HG03135 (cell line): Measurements from ENCODE around the gene ADAMTS13.

ENCODE experiments used
- ATAC-seq: cut with Tn5 transposase; IDR thresholded peaks from one replicate; pipeline ENCODE4 v1.9.1; 2021; ENCODE audit warnings: mild to moderate bottlenecking, moderate library complexity; ENCODE audit not compliant: unreplicated experiment

Gene ADAMTS13

GRCh38 chr9:133488686-133489252 lies 66.6 kb downstream of the ADAMTS13 start:
- no peak for ATAC-seq

DNA sequence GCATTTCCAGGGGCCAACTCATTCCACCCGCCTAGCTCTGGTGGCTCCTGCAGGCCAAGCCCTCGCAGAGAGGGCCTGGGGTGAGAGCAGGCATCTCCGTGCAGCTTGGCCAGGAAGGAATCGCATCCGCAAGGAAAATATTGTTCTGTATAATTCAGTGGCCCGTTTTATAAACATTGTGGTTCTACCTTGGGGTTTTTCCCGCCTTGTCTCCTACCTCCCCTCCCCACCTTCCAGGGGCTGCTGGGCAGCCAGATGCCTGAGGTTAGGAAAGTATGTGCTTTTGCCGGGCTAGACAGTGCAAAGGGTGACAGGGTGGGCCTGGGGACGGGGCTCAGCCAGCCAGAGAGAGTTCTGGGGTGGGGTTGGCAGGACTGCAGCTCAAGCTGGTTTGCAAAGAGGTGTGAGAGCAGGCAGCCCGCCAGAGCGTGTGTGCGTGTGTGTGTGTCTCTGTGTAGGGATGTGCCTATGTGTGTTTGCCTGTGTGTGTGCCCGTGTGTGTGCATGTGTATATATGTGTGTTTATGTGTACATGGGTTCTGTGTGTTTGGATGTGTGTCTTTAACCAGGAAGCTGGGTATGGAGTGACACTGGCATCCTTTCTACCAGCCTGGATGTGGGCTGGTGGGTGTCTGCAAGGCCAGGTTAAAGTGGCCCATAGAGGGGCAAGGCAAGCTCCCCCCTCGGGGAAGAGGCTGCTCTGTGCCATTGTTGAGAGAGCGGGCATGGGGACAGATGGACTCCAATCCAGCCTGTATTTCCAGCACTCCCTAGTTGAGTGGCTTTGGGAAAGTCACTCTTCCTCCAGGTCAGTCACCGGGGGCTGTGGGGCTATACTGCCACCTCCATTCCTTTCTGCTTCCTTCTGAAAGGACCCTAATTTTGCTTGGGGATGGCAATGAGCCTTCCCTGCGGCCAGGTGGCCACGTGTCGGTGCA lies 67.4 kb downstream of the ADAMTS13 start:
- ATAC-seq, result no peak

DNA sequence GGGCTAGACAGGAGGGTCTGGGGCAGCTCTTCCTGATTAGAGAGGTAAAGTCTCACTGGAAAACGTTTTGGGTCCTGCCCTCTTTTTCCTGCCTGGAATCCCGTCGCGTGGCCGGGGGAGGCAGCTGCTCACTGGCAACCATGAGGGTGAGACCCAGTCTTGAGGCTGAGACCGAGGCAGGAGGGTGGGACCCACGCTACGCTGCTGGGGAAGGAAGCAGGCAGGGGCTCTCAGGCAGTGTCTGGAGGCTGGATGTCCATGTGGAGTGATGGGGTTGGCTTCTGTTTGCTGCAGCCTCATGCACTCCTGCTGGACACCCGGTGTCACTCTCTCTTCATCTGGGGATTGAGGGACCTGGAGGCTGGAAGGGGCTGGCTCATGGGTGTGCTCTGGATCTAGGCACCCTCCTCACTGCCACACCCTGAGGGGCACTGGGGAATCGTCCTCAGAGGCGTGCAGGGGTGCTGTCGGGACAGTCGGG lies 68.1 kb downstream of the ADAMTS13 start:
- ATAC-seq, result no peak

DNA sequence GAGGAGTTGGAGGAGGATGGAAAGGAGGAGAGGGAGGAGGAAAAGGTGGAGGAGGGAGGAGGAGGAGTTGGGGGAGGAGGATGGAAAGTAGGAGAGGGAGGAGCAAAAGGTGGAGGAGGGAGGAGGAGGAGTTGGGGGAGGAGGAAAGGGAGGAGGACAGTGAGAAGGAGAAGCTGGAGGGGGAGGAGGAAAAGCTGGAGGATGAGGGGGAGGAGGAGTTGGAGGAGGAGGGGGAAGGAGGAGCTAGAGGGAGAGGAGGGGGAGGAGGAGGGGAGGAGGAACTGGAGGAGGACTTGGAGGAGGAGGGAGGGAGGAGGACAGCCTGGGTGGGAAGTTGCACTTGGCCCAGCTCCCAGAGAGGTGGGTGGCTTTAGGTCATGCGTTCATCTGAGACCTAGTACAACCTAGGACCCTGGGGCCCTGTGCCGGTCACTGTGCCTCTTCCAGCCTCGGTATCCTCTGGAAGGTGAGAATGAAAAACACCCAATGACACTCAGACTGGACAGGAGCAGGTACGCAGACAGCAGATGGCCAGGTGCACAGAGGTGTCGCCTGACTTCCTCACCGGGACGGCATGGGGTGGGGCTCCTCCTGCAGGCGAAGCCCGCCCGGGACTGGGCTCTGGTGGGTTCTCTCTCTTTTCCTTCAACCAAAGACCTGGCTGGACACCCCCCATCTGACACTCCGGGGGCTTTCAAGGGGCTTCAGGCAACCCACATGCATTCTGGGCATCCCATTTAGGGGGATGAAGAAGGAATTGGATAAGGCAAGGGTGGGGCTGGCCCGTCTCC lies 68.9 kb downstream of the ADAMTS13 start:
- no peak for ATAC-seq

DNA sequence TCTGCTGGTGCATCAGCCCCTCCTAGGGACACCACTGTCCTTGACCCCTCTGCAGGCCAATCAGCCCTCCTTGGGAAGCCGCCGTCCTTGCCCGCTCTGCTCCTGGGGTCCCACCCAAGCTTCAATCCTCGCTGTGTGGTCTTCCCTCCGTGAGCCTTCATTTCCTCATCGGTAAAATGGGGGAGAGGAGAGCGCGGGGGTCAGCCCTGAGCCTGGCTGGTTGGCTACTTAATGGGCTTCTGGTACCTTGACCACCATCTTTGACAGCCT lies 69.4 kb downstream of the ADAMTS13 start:
- ATAC-seq, result no peak

- ATAC-seq, result no peak
Observed at GRCh38 chr9:133492061-133493021, 70.2 kb downstream of the ADAMTS13 start.

DNA sequence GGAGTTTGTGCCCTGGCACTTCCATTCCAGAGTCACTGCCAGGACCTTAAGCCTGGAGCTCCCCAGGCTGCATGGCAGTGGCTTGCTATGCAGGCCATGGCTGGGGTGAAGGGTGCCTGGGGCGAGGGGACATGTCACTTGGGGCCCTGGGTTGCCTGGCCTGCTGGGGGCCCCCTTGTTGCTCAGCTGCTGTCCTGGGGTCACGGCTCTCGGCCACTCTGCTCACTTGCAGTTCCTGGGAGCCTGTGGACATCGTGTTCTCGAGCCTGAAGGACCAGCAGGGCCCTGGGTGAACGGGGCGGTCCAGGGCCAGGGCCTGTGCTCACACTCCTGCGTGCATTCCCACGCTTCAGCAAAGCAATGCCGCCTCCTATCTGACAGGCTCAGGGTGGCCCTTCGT lies 71.3 kb downstream of the ADAMTS13 start:
- ATAC-seq, result no peak

DNA sequence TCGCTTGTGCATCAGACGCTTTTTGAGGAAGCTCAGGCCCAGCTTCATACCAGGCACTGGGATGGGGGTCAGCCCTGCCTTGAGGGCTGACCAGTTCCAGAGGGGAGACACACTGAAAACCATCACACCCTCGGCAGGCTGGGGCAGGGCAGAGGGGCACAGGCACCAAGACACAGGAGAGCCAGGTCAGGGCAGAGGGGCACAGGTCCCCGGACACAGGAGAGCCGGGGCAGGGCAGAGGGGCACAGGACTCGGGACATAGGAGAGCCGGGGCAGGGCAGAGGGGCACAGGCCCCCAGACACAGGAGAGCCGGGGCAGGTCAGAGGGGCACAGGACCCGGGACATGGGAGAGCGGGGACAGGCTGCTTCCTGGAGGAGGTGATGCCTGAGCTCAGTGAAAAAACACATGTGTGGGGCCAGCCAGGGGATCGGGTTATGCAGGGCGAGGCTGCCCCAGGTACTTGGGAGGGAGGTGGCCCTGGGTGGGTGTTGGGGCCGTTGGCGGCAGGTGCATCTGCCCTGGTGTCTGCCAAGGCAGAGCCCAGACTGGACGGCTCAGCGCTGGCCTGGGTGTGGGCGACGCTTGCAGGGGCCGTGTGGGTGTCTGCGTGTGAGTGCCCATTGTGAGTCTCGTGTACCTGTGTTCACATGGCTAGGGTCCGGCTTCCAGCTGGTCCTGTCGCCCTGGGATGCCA lies 71.8 kb downstream of the ADAMTS13 start:
- no peak for ATAC-seq

DNA sequence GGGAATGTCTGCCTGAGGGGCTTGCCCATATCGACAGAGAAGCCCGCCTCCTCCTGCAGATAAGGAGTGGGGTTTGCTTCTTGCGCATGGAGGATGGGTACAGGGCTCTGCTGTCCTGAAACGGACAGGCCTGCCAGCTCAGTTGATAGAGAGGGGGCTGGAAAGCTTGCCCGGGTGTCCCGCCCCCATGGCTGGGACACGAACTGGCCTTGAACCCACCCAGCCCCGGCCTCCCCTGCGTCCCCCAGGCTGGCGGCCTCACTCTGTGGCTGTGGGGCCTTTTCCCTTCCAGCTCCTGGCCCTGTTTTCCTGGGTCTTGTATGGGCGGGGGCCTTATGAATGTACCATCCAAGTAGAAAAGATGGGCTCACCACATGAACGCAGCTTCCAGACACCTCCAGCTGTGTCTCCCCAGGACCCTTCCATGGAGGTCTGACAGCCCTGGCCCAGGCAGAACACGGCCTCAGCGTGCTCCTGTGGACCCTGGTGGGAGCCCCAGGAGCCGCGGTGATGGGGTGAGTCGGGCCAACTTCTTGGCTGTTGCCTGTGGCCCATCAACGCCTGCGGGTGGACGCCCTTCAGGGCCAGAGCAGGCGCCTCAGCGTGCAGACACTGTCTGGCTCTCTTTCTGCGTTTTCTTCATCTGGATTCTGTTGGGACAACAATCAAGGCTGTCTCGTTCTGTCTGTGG lies 72.6 kb downstream of the ADAMTS13 start:
- no peak for ATAC-seq

GRCh38 chr9:133495327-133496293 lies 73.4 kb downstream of the ADAMTS13 start:
- no peak for ATAC-seq

DNA sequence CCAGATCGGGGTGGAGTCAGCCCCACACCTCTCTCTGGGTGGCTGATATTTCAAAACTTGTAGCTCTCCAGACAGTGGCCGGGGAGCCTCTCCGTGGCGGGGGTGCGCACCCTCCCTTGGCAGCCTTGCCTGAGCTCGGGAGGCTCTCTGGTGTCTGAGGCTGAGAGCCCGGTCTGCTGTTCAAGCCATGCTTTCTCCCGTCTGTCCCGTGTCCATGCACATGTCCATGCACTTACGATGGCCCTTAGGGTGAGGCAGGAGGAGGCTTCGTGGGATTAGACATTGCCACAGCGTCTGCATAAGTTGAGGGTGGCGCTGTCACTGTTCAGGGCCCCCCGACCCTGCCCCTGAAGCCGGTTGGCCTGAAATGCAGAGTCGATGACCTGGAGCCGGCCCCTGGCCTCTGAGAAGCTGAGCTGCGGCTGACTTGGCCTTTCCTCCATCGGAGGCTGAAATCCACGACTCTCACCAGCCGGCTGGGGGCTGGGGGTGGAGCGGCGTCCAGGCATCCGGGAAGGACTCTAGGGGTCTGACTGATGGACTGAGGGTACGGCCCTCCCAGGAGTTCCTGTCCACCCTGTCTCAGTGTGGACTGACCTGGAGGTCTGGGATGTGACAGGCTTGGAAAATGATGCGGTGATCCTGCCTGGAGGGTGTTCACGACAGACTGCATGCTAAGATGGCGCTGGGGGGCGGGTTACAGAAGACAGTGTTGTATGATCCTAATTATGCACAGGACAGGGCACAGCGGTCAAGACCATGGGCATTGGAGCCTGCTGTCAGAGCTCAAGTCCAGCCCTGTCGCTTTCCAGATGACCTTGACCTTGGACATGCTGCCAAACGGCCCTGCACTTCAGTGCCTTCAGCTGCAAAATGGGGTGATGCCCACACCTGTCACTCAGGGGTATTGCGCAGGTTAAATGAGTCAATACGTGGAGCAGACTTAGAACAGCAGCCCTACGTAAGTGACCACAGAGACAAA lies 75.0 kb downstream of the ADAMTS13 start:
- no peak for ATAC-seq

GRCh38 chr9:133499132-133499891 lies 77.1 kb downstream of the ADAMTS13 start:
- no peak for ATAC-seq

DNA sequence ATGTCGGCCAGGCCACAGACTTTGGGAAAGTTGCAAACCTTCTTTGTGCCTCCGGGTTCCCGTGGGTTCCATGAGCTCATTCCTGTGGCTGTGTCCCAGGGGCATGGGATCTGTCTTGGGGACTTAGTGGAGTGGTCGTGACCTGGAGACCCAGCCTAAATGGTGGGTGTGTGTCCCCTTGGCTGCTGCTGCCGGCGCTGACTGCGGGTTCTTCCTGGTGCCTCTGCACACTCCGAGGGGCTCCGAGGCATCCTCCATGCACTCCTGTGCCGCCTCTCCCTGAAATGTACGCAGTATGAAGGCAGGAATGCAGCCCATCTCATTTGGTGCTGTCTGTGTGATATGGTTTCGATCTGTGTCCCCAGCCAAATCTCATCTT lies 77.7 kb downstream of the ADAMTS13 start:
- no peak for ATAC-seq

DNA sequence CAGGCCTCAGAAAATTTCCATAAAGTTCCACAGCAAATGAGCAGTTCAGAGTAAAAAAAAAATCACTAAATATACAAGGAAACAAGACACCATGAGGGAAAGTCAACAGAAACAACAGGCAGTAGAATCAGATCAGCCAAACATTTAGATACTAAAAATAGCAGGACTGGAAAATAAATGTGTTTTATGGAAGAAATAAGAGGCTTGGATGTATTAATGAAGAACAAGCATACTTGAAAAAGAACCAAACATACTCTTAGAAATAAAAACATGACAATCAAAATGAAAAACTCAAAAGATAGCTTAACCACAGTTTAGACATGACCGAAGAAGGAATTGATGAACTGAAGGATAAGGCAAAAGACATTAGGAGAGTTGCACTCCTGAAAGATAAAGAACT lies 79.9 kb downstream of the ADAMTS13 start:
- no peak for ATAC-seq

DNA sequence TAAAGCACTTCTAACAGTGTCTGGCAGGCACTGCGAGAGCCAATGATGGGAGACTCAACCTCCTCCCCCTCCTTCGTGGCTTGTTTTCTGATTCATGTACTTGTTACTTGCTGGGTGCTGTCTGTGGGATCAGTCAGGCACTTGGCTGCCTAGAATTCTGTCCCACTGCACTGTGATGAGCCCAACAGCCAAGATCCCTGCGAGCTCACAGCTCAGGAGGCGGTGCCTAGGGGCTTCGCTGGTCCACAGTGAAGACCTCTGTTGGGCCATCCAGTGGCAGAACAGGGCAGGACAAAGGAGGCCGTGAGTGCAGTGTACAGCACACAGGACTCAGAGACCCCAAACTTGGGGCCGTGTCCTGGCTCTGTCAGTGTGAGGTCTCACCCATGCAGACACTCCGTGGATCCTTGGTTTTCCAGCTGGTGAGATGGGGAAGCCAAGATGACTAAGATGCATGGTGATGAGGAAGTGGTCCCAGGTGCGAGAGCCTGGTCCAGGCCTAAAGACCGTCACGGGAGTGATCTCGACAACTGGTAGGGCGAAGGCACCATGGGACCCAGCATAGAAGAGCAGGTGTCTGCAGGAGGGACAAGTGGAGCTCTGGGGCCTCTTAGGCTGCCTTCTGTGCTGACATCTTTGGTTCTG lies 83.1 kb downstream of the ADAMTS13 start:
- no peak for ATAC-seq
